Vagina (tissue), 2 donors: ENCODE measurements around the gene DSCAML1.

Experiments
- CTCF ChIP-seq, 3 experiments: fragments of 450-650 bp in 2 of 3; fragments of 200-600 bp in 1 of 3; sonication (generic) in 1 of 3; IDR thresholded peaks; one replicate each; pipeline ENCODE4 v1.5.1; 2017 to 2019; ENCODE audit warnings: antibody characterized with exemption in 3 of 3, mild to moderate bottlenecking in 2 of 3, moderate library complexity in 2 of 3
- POLR2AphosphoS5 ChIP-seq, 2 donors: sonication (generic); formaldehyde crosslinking; IDR thresholded peaks; one replicate each; pipeline ENCODE4 v1.9.0; 2017; ENCODE audit warnings: antibody characterized with exemption in 2 of 2, mild to moderate bottlenecking in 2 of 2, low read depth in 1 of 2; ENCODE audit not compliant: insufficient read depth in 1 of 2

- TF ChIP-seq CTCF (IDR thresholded peaks at IDR 0.05) (no peak), POLR2AphosphoS5 (IDR thresholded peaks at IDR 0.05; ENCODE audit: insufficient read depth in 1 of 2, low read depth in 1 of 2) (no peak)
These were observed 62.4 kb downstream of the DSCAML1 start for GRCh38 chr11:117734601-117735024.
